Astrocyte of the spinal cord (primary cell): ENCODE data around the gene ENPP3.

Experiments used
- DNase-seq: peaks from one replicate; pipeline ENCODE4 v3.0.0; 2011; ENCODE audit warnings: low read depth, low spot score
- H3K4me3 ChIP-seq: 2 replicates; pipeline ENCODE4 v1.5.1; 2011; ENCODE audit warnings: low read depth, mild to moderate bottlenecking, low read length, moderate library complexity
- in situ Hi-C: cut with HindIII; loops from 2 replicates; pipeline ENCODE4 v1.10.0; 2017; ENCODE audit warnings: low sequenced_read_pairs
- TF ChIP-seq, protein P1 (sequence below): IDR thresholded peaks from 2 replicates; pipeline ENCODE4 v1.5.1; 2012; ENCODE audit warnings: low read depth, mild to moderate bottlenecking, low read length, inconsistent platforms

Gene ENPP3

DNA sequence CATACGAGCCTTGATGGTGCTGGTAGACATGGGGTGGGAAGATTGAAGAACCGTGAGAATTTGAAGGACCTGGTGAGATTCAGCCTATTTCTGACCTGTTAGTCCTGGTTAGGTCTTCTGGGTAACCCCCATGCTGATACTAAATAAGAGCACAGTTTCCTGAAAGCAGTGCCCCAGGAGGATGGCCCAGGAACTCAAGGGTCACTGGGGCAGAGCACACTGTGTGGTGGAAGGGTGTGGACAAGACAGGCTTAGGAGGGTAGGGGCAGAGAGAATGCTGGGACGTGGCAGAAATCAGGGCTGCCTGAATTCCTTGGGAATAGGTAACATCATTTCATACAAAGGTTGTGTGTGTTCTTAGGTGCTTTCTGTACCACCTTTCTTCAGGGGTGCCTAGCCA lies 138.8 kb downstream of the ENPP3 start:
- TF ChIP-seq, protein P1, sequence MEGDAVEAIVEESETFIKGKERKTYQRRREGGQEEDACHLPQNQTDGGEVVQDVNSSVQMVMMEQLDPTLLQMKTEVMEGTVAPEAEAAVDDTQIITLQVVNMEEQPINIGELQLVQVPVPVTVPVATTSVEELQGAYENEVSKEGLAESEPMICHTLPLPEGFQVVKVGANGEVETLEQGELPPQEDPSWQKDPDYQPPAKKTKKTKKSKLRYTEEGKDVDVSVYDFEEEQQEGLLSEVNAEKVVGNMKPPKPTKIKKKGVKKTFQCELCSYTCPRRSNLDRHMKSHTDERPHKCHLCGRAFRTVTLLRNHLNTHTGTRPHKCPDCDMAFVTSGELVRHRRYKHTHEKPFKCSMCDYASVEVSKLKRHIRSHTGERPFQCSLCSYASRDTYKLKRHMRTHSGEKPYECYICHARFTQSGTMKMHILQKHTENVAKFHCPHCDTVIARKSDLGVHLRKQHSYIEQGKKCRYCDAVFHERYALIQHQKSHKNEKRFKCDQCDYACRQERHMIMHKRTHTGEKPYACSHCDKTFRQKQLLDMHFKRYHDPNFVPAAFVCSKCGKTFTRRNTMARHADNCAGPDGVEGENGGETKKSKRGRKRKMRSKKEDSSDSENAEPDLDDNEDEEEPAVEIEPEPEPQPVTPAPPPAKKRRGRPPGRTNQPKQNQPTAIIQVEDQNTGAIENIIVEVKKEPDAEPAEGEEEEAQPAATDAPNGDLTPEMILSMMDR = no peak
- in situ Hi-C loops = no loop called here
- DNase-seq = no peak
- no peak overlapping the region for H3K4me3 ChIP-seq

DNA sequence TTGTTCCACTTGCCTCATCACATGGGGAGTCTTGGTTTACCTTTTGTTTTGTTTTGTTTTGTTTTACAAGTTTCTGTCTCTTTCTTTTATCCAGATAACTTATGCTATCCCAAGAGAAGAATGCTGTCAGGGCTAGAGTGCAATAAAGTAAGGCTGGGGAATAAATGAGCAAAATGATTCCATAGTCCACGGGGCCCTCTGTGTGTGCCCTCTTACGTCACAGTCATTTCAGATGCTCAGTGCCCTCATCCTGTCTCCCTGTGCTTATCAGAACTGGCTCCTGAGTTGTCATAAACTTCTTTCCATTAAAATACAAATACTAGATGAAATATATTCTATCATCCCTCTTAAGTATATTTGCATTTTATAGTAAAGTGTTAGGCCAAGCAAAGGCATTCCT lies 139.9 kb downstream of the ENPP3 start:
- H3K4me3 ChIP-seq = no peak overlapping the region
- TF ChIP-seq, protein P1 = no peak
- DNase-seq = no peak
- in situ Hi-C loops = no loop called here

DNA sequence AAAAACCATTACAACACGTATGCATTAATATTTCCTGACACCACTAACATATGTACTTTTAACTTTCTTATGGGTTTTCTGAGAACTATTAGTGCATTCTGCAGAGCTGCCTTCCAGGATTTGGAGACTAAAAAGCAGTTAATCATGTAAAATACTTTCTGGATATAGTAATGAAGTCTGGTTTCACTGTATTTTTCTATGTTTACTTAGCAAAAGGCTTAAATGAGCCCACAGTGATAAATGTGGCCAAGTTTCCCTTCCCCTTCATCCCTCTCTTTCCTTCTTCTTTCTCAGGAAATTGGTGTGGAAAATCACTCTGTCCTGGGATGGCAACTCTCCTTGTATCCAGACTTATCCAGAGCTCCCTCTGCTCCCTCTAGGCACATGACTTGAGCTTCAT lies 141.1 kb downstream of the ENPP3 start:
- TF ChIP-seq, protein P1 = no peak
- DNase-seq = no peak
- in situ Hi-C loops = no loop called here
- no peak overlapping the region for H3K4me3 ChIP-seq

DNA sequence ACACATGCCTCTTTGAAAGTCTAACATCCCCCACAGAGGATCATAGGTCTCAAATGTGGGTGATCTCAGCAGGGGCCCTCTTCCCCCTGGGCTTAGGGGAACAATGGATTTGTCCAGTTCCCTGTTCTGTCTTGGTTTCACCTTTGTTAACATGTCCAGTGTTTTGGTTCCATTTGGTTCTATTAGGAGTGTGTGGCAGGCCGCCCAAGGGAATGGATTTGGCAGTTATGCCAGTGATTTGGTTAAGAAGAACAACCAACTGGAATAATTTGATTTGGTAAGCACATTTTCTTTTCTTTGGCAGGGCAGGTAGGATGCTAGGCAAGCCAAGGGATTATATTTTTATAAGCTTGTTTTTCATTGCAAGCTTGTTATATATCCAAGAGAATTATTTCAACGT lies 142.2 kb downstream of the ENPP3 start:
- no peak overlapping the region for H3K4me3 ChIP-seq
- in situ Hi-C loops = no loop called here
- DNase-seq = no peak
- TF ChIP-seq, protein P1 = no peak

DNA sequence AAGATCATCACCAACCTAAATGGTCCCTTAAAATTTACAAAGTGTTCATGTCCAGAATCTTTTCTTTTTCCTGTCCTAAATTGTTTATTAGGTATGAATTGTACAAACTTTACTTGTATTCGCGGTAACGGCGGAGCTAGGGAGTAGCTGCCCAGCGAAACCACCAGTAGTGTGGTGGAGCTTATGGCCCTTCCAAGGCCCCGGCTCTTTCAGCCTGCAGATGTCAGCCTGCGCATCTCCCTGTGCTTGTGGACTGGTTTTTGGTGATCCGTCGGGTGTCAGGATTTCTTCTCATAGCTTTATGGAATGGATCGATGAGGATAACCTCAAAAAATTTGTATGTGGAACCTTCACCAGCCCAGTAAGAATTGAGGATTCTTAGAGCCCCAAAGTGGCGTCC lies 143.5 kb downstream of the ENPP3 start:
- H3K4me3 ChIP-seq = no peak overlapping the region
- TF ChIP-seq, protein P1 = no peak
- in situ Hi-C loops = no loop called here
- DNase-seq = no peak

DNA sequence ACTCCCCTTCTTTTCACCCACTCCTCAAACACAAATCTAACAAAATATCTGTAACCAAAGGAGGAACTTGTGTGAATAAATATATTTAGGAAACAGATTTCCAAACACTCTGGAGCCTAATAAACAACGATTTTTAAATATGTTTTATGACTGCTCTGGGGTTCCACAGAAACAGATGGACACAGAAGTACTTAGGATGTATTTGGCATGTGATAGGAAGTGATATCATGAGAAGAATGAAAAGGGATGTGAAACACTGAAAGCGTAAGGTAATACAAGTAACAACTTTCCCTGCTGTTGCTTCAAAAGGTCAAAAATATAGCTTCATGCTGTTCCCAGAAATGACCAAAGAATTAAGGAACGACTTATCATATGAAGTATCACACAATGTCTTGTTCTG lies 144.6 kb downstream of the ENPP3 start:
- TF ChIP-seq, protein P1 = no peak
- in situ Hi-C loops = no loop called here
- no peak overlapping the region for H3K4me3 ChIP-seq
- no peak for DNase-seq

DNA sequence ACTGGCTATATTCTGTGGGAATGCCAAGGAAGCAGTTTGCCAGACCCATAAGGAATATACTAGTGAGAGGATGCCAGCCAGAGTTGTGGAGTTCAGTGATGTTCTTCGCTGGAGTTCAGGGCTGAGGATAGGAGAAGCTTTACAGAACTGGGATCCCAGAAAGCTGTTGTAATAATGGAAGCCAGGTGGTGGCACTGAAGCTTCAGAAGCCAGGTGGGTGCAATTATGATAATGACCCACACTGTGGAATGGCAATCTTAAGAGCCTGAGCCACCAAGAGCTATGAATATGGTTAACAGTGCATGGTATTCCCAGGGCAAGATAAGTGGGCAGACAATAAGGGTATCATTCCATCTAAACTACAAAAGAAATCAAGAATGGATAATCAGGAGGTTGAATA lies 145.7 kb downstream of the ENPP3 start:
- H3K4me3 ChIP-seq = no peak overlapping the region
- TF ChIP-seq, protein P1 = no peak
- in situ Hi-C loops = no loop called here
- DNase-seq = no peak
